HL-60 (cell line): ENCODE data around the gene FBXO9.

ENCODE experiments used
- DNase-seq, 2 experiments: peaks; one replicate each; pipeline ENCODE4 v3.0.0-alpha.2; 2010 to 2020; ENCODE audit warnings: low read depth in 1 of 2, low spot score in 1 of 2
- H3K27ac ChIP-seq: fragments of 250-450 bp; sonication (Bioruptor Pico); replicated peaks from 2 replicates; pipeline ENCODE4 v1.5.1; 2020; ENCODE audit warnings: mild to moderate bottlenecking, moderate library complexity
- H3K27me3 ChIP-seq: fragments of 250-450 bp; sonication (Bioruptor Pico); 2 replicates; pipeline ENCODE4 v1.5.1; 2021; ENCODE audit warnings: mild to moderate bottlenecking, moderate library complexity; ENCODE audit not compliant: insufficient read depth, poor library complexity, severe bottlenecking
- H3K4me3 ChIP-seq: replicated peaks from 2 replicates; pipeline ENCODE4 v1.5.1; 2011; ENCODE audit warnings: mild to moderate bottlenecking, control low read depth, low read length; ENCODE audit not compliant: insufficient read depth
- GABPA ChIP-seq: IDR thresholded peaks from 2 replicates; pipeline ENCODE4 v1.6.1; 2012; ENCODE audit warnings: low read depth
- POLR2AphosphoS5 ChIP-seq: IDR thresholded peaks from 2 replicates; pipeline ENCODE4 v1.6.1; 2012; ENCODE audit warnings: low read depth
- SPI1 ChIP-seq: IDR thresholded peaks from 2 replicates; pipeline ENCODE4 v1.6.1; 2012; ENCODE audit warnings: low read depth, mild to moderate bottlenecking, borderline replicate concordance
- TF ChIP-seq, protein P1 (sequence below): IDR thresholded peaks from one replicate; pipeline ENCODE4 v1.5.1; 2011; ENCODE audit warnings: low read length, control low read depth, inconsistent platforms; ENCODE audit not compliant: insufficient read depth
- TF ChIP-seq, protein P2 (sequence below): IDR thresholded peaks from 2 replicates; pipeline ENCODE4 v1.6.1; 2012; ENCODE audit warnings: low read depth; ENCODE audit not compliant: insufficient replicate concordance

Gene FBXO9

GRCh38 chr6:53139841-53140413 lies 74.7 kb downstream of the FBXO9 start:
- Histone ChIP-seq H3K4me3 (no peak overlapping the region), H3K27ac (no peak overlapping the region), H3K27me3 (no peaks in the 10 kb centered on the region)
- TF ChIP-seq SPI1 (no peak), POLR2AphosphoS5 (no peak), GABPA (no peak)
- TF ChIP-seq, protein P1, sequence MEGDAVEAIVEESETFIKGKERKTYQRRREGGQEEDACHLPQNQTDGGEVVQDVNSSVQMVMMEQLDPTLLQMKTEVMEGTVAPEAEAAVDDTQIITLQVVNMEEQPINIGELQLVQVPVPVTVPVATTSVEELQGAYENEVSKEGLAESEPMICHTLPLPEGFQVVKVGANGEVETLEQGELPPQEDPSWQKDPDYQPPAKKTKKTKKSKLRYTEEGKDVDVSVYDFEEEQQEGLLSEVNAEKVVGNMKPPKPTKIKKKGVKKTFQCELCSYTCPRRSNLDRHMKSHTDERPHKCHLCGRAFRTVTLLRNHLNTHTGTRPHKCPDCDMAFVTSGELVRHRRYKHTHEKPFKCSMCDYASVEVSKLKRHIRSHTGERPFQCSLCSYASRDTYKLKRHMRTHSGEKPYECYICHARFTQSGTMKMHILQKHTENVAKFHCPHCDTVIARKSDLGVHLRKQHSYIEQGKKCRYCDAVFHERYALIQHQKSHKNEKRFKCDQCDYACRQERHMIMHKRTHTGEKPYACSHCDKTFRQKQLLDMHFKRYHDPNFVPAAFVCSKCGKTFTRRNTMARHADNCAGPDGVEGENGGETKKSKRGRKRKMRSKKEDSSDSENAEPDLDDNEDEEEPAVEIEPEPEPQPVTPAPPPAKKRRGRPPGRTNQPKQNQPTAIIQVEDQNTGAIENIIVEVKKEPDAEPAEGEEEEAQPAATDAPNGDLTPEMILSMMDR, result no peak
- TF ChIP-seq, protein P2, sequence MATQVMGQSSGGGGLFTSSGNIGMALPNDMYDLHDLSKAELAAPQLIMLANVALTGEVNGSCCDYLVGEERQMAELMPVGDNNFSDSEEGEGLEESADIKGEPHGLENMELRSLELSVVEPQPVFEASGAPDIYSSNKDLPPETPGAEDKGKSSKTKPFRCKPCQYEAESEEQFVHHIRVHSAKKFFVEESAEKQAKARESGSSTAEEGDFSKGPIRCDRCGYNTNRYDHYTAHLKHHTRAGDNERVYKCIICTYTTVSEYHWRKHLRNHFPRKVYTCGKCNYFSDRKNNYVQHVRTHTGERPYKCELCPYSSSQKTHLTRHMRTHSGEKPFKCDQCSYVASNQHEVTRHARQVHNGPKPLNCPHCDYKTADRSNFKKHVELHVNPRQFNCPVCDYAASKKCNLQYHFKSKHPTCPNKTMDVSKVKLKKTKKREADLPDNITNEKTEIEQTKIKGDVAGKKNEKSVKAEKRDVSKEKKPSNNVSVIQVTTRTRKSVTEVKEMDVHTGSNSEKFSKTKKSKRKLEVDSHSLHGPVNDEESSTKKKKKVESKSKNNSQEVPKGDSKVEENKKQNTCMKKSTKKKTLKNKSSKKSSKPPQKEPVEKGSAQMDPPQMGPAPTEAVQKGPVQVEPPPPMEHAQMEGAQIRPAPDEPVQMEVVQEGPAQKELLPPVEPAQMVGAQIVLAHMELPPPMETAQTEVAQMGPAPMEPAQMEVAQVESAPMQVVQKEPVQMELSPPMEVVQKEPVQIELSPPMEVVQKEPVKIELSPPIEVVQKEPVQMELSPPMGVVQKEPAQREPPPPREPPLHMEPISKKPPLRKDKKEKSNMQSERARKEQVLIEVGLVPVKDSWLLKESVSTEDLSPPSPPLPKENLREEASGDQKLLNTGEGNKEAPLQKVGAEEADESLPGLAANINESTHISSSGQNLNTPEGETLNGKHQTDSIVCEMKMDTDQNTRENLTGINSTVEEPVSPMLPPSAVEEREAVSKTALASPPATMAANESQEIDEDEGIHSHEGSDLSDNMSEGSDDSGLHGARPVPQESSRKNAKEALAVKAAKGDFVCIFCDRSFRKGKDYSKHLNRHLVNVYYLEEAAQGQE, result no peak
- no peak for DNase-seq

- no peaks in the 10 kb centered on the region for H3K27me3 ChIP-seq
- no peak for DNase-seq
- TF ChIP-seq, protein P1, result no peak
- TF ChIP-seq POLR2AphosphoS5 (no peak), SPI1 (no peak), GABPA (no peak)
- TF ChIP-seq, protein P2, result no peak
- no peak overlapping the region for H3K27ac ChIP-seq
- H3K4me3 ChIP-seq, result no peak overlapping the region
Observed at GRCh38 chr6:53142810-53143209, 77.6 kb downstream of the FBXO9 start.

GRCh38 chr6:53143710-53144109 lies 78.5 kb downstream of the FBXO9 start:
- H3K27me3 ChIP-seq, result no peaks in the 10 kb centered on the region
- DNase-seq, result no peak
- no peak overlapping the region for H3K4me3 ChIP-seq
- TF ChIP-seq POLR2AphosphoS5, result no peak
- TF ChIP-seq, protein P2, result no peak
- TF ChIP-seq SPI1, result no peak
- no peak for TF ChIP-seq GABPA
- TF ChIP-seq, protein P1, result no peak
- H3K27ac ChIP-seq, result no peak overlapping the region
